Left ventricle myocardium inferior (tissue), 1 donor: ENCODE measurements around the gene COX5B. TPM values are rescaled to one million over a fixed set of nuclear protein-coding genes. Genes with fewer than 3 reads are reported as not detected.
"Not testable (repeated sequence)": the region's sequence is repeated elsewhere in the genome, so short reads cannot be mapped to it uniquely, and the experiment has no call there.

Source experiments
- DNase-seq: peaks from one replicate; pipeline ENCODE4 v3.0.0-alpha.2; 2020
- H3K27ac ChIP-seq: fragments of 200-600 bp; replicated peaks from 2 replicates; pipeline ENCODE4 v1.8.0; 2021
- H3K27me3 ChIP-seq: fragments of 200-600 bp; 2 replicates; pipeline ENCODE4 v1.8.0; 2021; ENCODE audit warnings: low read depth
- H3K36me3 ChIP-seq: fragments of 200-600 bp; 2 replicates; pipeline ENCODE4 v1.8.0; 2021
- H3K4me1 ChIP-seq: fragments of 200-600 bp; 2 replicates; pipeline ENCODE4 v1.8.0; 2021
- H3K4me3 ChIP-seq: fragments of 200-600 bp; 2 replicates; pipeline ENCODE4 v1.8.0; 2021; ENCODE audit warnings: mild to moderate bottlenecking, moderate library complexity
- H3K9me3 ChIP-seq: fragments of 200-600 bp; replicated peaks from 2 replicates; pipeline ENCODE4 v1.8.0; 2021
- intact Hi-C: fragments of 100-400 bp; cut with micrococcal nuclease; formaldehyde crosslinking; loops from one replicate; pipeline ENCODE4 v1.11.0; 2022
- total RNA-seq: library from RNA; stranded (reverse); fragmentation: NEBNext Ultra II Directional; extraction: Animal tissue kit (Norgen Biotek cat#: 25700); gene quantifications from one replicate; pipeline ENCODE4 v1.2.1, GENCODE V29; 2021
- TF ChIP-seq, protein P1 (sequence below): fragments of 200-600 bp; IDR thresholded peaks from 2 replicates; pipeline ENCODE4 v1.8.0; 2021; ENCODE audit warnings: antibody characterized with exemption, mild to moderate bottlenecking, borderline replicate concordance
- donor health status: DM: no; HTN: yes; CAD: no; lungs with severe emphysema.

The COX5B gene
- total RNA-seq, 1 donor from 2014 or later, result 1,153 TPM

DNA sequence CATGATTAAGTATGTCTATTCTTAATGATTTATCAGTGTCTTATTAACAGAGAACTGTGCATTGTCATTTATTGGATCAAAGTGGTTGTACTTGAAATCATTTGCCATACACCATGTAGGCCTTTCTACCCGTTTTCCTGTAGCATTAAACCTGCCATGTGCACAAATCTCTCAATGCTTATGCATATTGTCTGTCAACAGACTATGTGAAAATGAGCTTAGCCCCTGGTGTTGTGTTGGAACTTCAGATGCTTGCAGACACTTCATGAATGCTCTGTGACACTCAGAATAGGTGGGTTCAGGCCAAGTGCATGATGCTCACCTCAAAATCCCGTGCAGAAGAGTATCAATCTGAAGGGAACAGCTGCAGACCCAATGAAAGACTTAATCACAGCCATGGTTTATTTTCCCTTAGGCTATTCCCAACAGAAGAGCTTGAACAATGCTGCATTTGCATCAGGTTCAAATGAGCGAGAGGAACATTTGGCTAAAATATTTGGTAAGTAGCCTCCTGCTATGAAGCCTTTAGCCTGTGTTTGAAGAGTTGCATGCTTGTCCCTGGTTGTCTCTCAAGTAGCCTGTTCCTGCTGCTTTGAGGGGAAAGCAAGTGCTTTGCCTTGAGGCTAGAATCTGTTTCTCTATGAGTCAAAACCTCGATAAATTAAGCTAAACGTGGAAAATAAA lies 29.7 kb downstream of the COX5B start:
- DNase-seq, result no peak
- peaks cover 4% of the 10 kb centered on the region for H3K9me3 ChIP-seq
- H3K36me3 ChIP-seq, result no peaks in the 10 kb centered on the region
- no peaks in the 10 kb centered on the region for H3K4me1 ChIP-seq
- no peak overlapping the region for H3K27ac ChIP-seq
- intact Hi-C loops, result no loop called here
- no peaks in the 10 kb centered on the region for H3K27me3 ChIP-seq
- TF ChIP-seq, protein P1, sequence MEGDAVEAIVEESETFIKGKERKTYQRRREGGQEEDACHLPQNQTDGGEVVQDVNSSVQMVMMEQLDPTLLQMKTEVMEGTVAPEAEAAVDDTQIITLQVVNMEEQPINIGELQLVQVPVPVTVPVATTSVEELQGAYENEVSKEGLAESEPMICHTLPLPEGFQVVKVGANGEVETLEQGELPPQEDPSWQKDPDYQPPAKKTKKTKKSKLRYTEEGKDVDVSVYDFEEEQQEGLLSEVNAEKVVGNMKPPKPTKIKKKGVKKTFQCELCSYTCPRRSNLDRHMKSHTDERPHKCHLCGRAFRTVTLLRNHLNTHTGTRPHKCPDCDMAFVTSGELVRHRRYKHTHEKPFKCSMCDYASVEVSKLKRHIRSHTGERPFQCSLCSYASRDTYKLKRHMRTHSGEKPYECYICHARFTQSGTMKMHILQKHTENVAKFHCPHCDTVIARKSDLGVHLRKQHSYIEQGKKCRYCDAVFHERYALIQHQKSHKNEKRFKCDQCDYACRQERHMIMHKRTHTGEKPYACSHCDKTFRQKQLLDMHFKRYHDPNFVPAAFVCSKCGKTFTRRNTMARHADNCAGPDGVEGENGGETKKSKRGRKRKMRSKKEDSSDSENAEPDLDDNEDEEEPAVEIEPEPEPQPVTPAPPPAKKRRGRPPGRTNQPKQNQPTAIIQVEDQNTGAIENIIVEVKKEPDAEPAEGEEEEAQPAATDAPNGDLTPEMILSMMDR, result no peak
- no peak overlapping the region for H3K4me3 ChIP-seq

DNA sequence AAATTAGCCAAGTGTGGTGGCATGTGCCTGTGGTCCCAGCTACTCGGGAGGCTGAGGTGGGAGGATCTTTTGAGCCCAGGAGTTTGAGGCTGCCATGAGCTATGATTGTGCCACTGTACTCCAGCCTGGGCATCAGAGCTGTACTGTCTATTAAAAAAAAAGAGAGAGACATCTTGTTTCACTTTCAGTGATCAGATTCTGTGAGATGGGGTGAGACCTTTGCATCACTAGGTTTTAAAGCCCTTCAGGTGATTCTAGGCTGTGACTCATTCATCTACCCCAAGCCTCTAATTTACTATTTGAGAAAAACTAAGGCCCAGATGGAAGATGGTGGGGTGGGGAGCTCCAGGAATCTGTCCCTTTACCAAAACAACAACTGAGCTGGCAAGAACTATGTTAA lies 30.8 kb downstream of the COX5B start:
- H3K4me1 ChIP-seq, result no peaks in the 10 kb centered on the region
- DNase-seq, result no peak
- intact Hi-C loops, result no loop called here
- TF ChIP-seq, protein P1, result no peak
- H3K4me3 ChIP-seq, result no peak overlapping the region
- H3K27me3 ChIP-seq, result no peaks in the 10 kb centered on the region
- H3K27ac ChIP-seq, result no peak overlapping the region
- no peaks in the 10 kb centered on the region for H3K36me3 ChIP-seq
- peaks cover 4% of the 10 kb centered on the region for H3K9me3 ChIP-seq

DNA sequence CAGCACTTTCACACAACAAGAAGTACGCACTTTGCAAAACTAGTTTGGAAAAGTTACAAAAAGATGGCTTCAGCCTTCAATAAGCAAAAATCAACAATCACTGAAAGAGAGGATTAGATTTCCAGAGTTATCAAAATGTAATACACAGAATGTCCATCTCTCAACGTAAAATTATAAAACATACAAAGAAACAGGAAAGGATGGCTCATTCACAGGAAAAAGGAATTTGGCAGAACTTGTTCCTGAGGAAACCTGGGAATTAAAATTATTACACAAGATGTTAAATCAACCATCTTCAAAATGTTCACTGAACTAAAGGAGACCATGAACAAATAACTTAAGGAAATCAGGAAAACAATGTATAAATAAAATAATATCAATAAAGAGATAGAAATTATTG lies 31.6 kb downstream of the COX5B start:
- no peaks in the 10 kb centered on the region for H3K27me3 ChIP-seq
- H3K9me3 ChIP-seq, result peaks cover 4% of the 10 kb centered on the region
- TF ChIP-seq, protein P1, result no peak
- H3K27ac ChIP-seq, result no peak overlapping the region
- intact Hi-C loops, result no loop called here
- H3K4me1 ChIP-seq, result no peaks in the 10 kb centered on the region
- no peak for DNase-seq
- no peaks in the 10 kb centered on the region for H3K36me3 ChIP-seq
- H3K4me3 ChIP-seq, result no peak overlapping the region

DNA sequence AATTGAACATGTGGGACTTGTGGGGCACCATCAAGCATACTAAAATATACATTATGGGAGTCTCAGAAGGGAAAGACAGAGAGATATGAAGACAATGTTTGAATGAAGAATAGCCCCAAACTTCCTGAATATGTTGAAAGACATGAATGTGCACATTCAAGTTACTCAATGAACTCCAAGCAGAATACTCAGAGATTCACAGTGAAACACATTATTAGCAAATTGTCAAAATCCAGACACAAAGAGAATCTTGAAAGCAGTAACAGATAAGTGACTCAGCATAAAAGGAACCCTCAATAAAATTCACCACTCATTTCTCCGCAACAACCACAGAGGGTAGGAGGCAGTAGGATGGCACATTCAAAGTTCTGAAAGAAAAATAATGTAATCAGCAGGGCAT lies 32.4 kb downstream of the COX5B start:
- Histone ChIP-seq H3K4me3 (no peak overlapping the region), H3K27ac (no peak overlapping the region), H3K36me3 (no peaks in the 10 kb centered on the region), H3K27me3 (no peaks in the 10 kb centered on the region), H3K9me3 (peaks cover 4% of the 10 kb centered on the region), H3K4me1 (no peaks in the 10 kb centered on the region)
- no peak for DNase-seq
- TF ChIP-seq, protein P1, result no peak
- intact Hi-C loops, result no loop called here

DNA sequence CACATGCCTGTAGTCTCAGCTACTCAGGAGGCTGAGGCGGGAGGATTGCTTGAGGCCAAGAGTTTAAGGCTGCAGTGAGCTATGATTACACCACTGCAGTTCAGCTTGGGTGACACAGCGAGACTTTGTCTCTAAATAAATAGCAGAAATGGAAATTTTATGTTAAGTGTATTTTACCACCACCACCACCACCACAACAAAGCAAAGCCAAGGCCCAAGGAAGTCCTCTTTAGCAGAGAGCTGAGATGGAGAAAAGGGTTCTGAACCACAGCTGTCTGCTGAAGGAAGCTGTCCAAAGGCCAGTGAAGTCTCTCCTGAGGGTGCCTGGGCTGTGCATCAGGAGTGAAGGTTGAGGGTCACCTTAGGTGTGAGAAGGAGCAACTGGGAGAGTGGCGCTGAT lies 41.4 kb downstream of the COX5B start:
- H3K27ac ChIP-seq, H3K4me1 ChIP-seq, intact Hi-C loops, H3K9me3 ChIP-seq, DNase-seq, H3K27me3 ChIP-seq, H3K36me3 ChIP-seq, H3K4me3 ChIP-seq: not testable (repeated sequence)

DNA sequence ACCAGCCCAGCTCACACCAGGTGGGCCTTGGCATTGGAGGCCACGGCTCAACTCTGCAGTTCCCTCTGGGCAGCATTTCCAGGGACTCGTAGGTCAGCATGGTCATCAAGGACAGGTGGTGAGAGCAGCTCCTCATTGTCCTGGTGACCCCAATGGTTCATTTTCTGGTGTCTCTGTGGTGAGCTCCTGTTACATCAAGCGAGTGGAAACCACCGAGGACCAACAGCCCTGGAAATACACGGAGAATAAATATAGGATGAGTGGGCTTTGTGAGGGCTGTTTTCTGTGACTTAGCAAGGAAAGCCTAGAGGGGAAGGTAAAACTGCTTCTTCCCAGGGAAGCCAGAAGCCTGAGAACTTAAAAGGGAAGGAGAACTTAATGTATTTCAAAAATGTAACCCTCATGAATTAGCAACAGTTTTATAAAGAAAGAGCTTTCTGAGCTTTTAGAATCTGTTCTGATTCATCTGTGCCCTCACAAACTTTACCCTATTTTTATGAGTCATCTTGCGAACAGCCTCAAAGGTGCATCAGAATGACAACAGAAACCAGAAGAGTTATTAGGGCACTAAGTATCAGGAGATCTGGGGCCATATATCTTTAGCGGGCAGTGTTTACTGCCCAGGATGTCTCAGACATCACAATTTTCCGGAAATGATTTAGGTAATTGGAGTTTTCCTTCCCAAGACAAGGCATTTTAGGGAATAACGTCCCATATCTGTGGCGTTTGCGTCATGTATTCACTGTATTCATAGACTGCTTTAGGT lies 42.4 kb downstream of the COX5B start:
- TF ChIP-seq, protein P1, result no peak
- no peaks in the 10 kb centered on the region for H3K27me3 ChIP-seq
- no peak overlapping the region for H3K27ac ChIP-seq

More for the DNA sequence above, 42.4 kb downstream of the COX5B start:
- H3K9me3 ChIP-seq, result peaks cover 2% of the 10 kb centered on the region
- H3K36me3 ChIP-seq, result no peaks in the 10 kb centered on the region
- H3K4me3 ChIP-seq, result no peak overlapping the region
- no peaks in the 10 kb centered on the region for H3K4me1 ChIP-seq
- no peak for DNase-seq
- intact Hi-C loops, result no loop called here
